SH-SY5Y (cell line): ENCODE results near the gene ZNF512.

Experiments
- GATA2 ChIP-seq: IDR thresholded peaks from 2 replicates; pipeline ENCODE4 v1.6.1; 2011; ENCODE audit warnings: mild to moderate bottlenecking, low read depth, low read length
- GATA3 ChIP-seq: IDR thresholded peaks from 2 replicates; pipeline ENCODE4 v1.6.1; 2011; ENCODE audit warnings: low read depth, mild to moderate bottlenecking, low read length, moderate library complexity

DNA sequence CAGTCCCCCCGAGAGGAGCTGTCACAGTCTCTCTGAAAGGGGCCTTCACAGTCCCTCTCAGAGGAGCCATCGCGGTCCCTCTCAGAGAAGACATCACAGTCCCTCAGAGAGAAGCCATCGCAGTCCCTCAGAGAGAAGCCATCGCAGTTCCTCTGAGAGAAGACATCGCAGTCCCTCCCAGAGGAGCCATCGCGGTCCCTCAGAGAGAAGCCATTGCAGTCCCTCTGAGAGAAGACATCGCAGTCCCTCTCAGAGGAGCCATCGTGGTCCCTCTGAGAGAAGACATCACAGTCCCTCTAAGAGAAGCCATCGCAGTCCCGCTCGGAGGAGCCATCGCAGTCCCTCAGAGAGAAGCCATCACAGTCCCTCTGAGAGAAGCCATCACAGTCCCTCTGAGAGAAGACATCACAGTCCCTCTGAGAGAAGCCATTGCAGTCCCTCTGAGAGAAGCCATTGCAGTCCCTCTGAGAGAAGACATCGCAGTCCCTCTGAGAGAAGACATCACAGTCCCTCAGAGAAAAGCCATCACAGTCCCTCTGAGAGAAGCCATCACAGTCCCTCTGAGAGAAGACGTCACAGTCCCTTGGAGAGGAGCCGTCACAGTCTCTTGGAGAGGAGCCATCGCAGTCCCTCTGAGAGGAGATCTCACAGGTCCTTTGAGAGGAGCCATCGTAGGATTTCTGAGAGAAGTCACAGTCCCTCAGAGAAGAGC is 1.3 kb upstream of the ZNF512 start:
- TF ChIP-seq GATA3 (no peak), GATA2 (no peak)
